A673 (cell line): ENCODE results near the gene SERPINB10.

Experiments used
- EZH2 ChIP-seq: fragments of 200-600 bp; sonication (generic); IDR thresholded peaks from 2 replicates; pipeline ENCODE4 v1.6.1; 2017; ENCODE audit warnings: borderline replicate concordance, low read depth, mild to moderate bottlenecking, mixed read lengths, antibody characterized with exemption, low read length; ENCODE audit not compliant: poor library complexity, severe bottlenecking
- TF ChIP-seq, protein P1 (sequence below): fragments of 300-800, 200-600 bp; sonication (generic); conservative IDR thresholded peaks from 2 replicates; pipeline ENCODE4 v1.5.1; 2017; ENCODE audit warnings: low read depth, mild to moderate bottlenecking, antibody characterized with exemption, low read length, moderate library complexity, mixed read lengths

DNA sequence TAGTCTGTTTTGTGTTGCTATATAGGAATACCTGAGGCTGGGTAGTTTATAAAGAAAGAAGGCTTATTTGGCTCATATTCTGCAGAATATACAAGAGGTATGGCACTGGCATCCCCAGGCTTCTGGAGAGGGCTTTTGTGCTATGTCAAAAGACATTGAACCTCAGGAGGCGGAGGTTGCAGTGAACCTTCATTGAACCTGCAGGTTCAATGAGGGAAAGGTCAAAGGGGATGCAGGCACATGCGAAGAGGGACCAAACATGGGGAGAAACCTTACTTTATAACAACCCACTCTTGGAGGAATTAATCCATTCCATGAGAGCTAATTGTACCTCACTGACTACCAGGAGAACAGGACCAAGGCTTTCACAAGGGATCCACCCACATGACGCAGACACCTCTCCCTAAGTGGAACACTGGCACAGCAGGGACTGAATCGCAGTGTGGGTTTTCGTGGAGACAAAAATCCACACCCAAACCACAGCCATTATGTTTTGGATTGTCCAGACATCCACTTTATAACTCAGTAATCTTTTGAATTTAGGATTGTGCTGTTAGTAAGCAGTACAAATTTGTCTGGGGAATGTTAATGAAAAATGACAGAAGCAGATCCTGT is 58.1 kb downstream of the SERPINB10 start:
- TF ChIP-seq EZH2: no peak
- TF ChIP-seq, protein P1, sequence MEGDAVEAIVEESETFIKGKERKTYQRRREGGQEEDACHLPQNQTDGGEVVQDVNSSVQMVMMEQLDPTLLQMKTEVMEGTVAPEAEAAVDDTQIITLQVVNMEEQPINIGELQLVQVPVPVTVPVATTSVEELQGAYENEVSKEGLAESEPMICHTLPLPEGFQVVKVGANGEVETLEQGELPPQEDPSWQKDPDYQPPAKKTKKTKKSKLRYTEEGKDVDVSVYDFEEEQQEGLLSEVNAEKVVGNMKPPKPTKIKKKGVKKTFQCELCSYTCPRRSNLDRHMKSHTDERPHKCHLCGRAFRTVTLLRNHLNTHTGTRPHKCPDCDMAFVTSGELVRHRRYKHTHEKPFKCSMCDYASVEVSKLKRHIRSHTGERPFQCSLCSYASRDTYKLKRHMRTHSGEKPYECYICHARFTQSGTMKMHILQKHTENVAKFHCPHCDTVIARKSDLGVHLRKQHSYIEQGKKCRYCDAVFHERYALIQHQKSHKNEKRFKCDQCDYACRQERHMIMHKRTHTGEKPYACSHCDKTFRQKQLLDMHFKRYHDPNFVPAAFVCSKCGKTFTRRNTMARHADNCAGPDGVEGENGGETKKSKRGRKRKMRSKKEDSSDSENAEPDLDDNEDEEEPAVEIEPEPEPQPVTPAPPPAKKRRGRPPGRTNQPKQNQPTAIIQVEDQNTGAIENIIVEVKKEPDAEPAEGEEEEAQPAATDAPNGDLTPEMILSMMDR: no peak
